ENCODE results near the gene HDAC8.

GRCh38 chrX:72392816-72393800 lies 179.5 kb downstream of the HDAC8 start:
- TF ChIP-seq POLR2A (IDR thresholded peaks at IDR 0.05): no peak
- no peak for TF ChIP-seq CTCF (IDR thresholded peaks at IDR 0.05 in 4 of 5, conservative IDR thresholded peaks at IDR 0.05 in 1 of 5)

Data from gastrocnemius medialis (tissue), 4 donors.